Esophagus muscularis mucosa (tissue), 4 donors: ENCODE data around the gene NUP188. TPM values are rescaled to one million over a fixed set of nuclear protein-coding genes. Genes with fewer than 3 reads are reported as not detected.
"Not testable (repeated sequence)": the region's sequence is repeated elsewhere in the genome, so short reads cannot be mapped to it uniquely, and the experiment has no call there.

Source experiments
- DNase-seq: peaks from one replicate; pipeline ENCODE4 v3.0.0-alpha.2; 2017; ENCODE audit errors: extremely low spot score
- H3K27ac ChIP-seq, 4 donors: fragments of 200-600 bp; sonication (generic); replicated peaks in 1 of 4; 1 replicate in 3 of 4; 2 replicates in 1 of 4; pipeline ENCODE4 v1.5.1; 2016 to 2019; ENCODE audit warnings: mild to moderate bottlenecking in 1 of 4
- H3K27me3 ChIP-seq, 4 donors: fragments of 200-600 bp; sonication (generic); one replicate each; pipeline versions ENCODE4 v1.5.1 to v1.6.0; 2016 to 2019
- H3K36me3 ChIP-seq, 4 donors: fragments of 200-600 bp; sonication (generic); one replicate each; pipeline ENCODE4 v1.5.1; 2016 to 2019
- H3K4me1 ChIP-seq, 4 donors: fragments of 200-600 bp; sonication (generic); one replicate each; pipeline ENCODE4 v1.5.1; 2016 to 2019
- H3K4me3 ChIP-seq, 4 donors: fragments of 200-600 bp; sonication (generic); 1 replicate in 2 of 4; 2 replicates in 2 of 4; pipeline ENCODE4 v1.5.1; 2016 to 2019; ENCODE audit warnings: mild to moderate bottlenecking in 4 of 4, moderate library complexity in 1 of 4
- H3K9me3 ChIP-seq, 4 donors: fragments of 200-600 bp; sonication (generic); 1 replicate in 3 of 4; 2 replicates in 1 of 4; pipeline ENCODE4 v1.5.1; 2016 to 2019
- CTCF ChIP-seq, 3 experiments: fragments of 200-600 bp in 2 of 3; fragments of 450-650 bp in 1 of 3; sonication (generic) in 2 of 3; IDR thresholded peaks; one replicate each; pipeline ENCODE4 v1.5.1; 2017 to 2019; ENCODE audit warnings: antibody characterized with exemption in 3 of 3, mild to moderate bottlenecking in 2 of 3, moderate library complexity in 1 of 3
- EP300 ChIP-seq: sonication (generic); formaldehyde crosslinking; IDR thresholded peaks from one replicate; pipeline ENCODE4 v1.6.1; 2017; ENCODE audit warnings: antibody characterized with exemption
- POLR2A ChIP-seq: fragments of 450-650 bp; IDR thresholded peaks from one replicate; pipeline ENCODE4 v1.6.1; 2017; ENCODE audit warnings: antibody characterized with exemption, moderate library complexity, mild to moderate bottlenecking, low read depth
- POLR2AphosphoS5 ChIP-seq, 2 donors: sonication (generic); formaldehyde crosslinking; IDR thresholded peaks; one replicate each; pipeline ENCODE4 v1.6.1; 2017; ENCODE audit warnings: antibody characterized with exemption in 2 of 2
- WGBS: methylation state at CpG from one replicate; pipeline ENCODE4 v1.1.5; 2018; 5-methylcytosine and 5-hydroxymethylcytosine counted together
- intact Hi-C: fragments of 100-400 bp; cut with DNase I; formaldehyde crosslinking; loops from one replicate; pipeline ENCODE4 v1.15.1; 2023
- total RNA-seq, 4 donors: library from RNA; depleted of rRNA; stranded (reverse); fragments of >200 nt; gene quantifications; one replicate each; pipeline versions ENCODE4 v1.1.0 to v1.2.1, GENCODE V29; 2016

The NUP188 gene
- total RNA-seq, 4 donors from 2014 or later = 22.9 to 34.0 (median 29.4) TPM

- Histone ChIP-seq H3K9me3 (no peaks in the 10 kb centered on the region), H3K4me1 (peaks cover 24 to 37% (median 31%) of the 10 kb centered on the region in 4 donors), H3K4me3 (no peak overlapping the region), H3K27me3 (no peaks in the 10 kb centered on the region), H3K27ac (peak overlapping the region; percentile 24 to 62 (median 30)), H3K36me3 (peaks cover 0 to 47% (median 27%) of the 10 kb centered on the region in 4 donors)
- DNase-seq = no peak
- 83% methylated on average over 12 of the region's 12 CpGs for WGBS
- intact Hi-C loops = no loop called here
- TF ChIP-seq POLR2AphosphoS5 (IDR thresholded peaks at IDR 0.05) (peak in 1 of 2 donors; percentile 0), POLR2A (no peak), CTCF (IDR thresholded peaks at IDR 0.05) (no peak)
These were observed 6.3 kb upstream of the NUP188 start for GRCh38 chr9:128940946-128941755.

GRCh38 chr9:128943832-128944620 is 3.5 kb upstream of the NUP188 start:
- DNase-seq = no peak
- 100% methylated on average over 5 of the region's 7 CpGs for WGBS
- Histone ChIP-seq H3K36me3 (peaks cover 0 to 40% (median 23%) of the 10 kb centered on the region in 4 donors), H3K9me3 (no peaks in the 10 kb centered on the region), H3K27ac (peak overlapping the region in 1 of 4 donors; percentile 16), H3K4me3 (no peak overlapping the region), H3K4me1 (peaks cover 43 to 55% (median 49%) of the 10 kb centered on the region in 4 donors), H3K27me3 (no peaks in the 10 kb centered on the region)
- intact Hi-C loops = no loop called here
- TF ChIP-seq POLR2AphosphoS5 (IDR thresholded peaks at IDR 0.05) (no peak), EP300 (no peak), CTCF (IDR thresholded peaks at IDR 0.05) (no peak), POLR2A (no peak)

GRCh38 chr9:128944966-128945365 is 2.5 kb upstream of the NUP188 start:
- H3K9me3 ChIP-seq, H3K27ac ChIP-seq, H3K4me3 ChIP-seq, H3K27me3 ChIP-seq, DNase-seq, intact Hi-C loops: not testable (repeated sequence)
- peaks cover 0 to 41% (median 29%) of the 10 kb centered on the region in 4 donors for H3K36me3 ChIP-seq
- H3K4me1 ChIP-seq = peaks cover 44 to 55% (median 52%) of the 10 kb centered on the region in 4 donors
- WGBS = 90% methylated on average over 7 of the region's 7 CpGs

GRCh38 chr9:128945798-128946501 is 1.5 kb upstream of the NUP188 start:
- Histone ChIP-seq H3K36me3 (peaks cover 0 to 49% (median 37%) of the 10 kb centered on the region in 4 donors), H3K4me3 (peak overlapping the region in 2 of 4 donors; percentile 90 to 93), H3K9me3 (no peaks in the 10 kb centered on the region), H3K27me3 (no peaks in the 10 kb centered on the region), H3K4me1 (peaks cover 36 to 46% (median 44%) of the 10 kb centered on the region in 4 donors), H3K27ac (no peak overlapping the region)
- 97% methylated on average over 17 of the region's 19 CpGs for WGBS
- intact Hi-C loops = no loop called here
- TF ChIP-seq POLR2A = no peak
- TF ChIP-seq EP300 = no peak
- TF ChIP-seq CTCF (IDR thresholded peaks at IDR 0.05) = no peak
- TF ChIP-seq POLR2AphosphoS5 (IDR thresholded peaks at IDR 0.05) = no peak
- DNase-seq = no peak
